Measurements from ENCODE around the gene COL1A2.

Gene COL1A2

GRCh38 chr7:94394437-94395140, at the start of gene COL1A2:
TSS of gene COL1A2 (plus strand) at chr7:94394895. CDS start at chr7:94395032, 137 bp downstream.
- no peaks in the 10 kb centered on the region for H3K36me3 ChIP-seq (ENCODE audit: control insufficient read depth, insufficient read depth, low read length)
- H3K9me3 ChIP-seq (ENCODE audit: control insufficient read depth, low read length) = no peaks in the 10 kb centered on the region
- peak within 1 kb of the TSS; percentile 64 for H3K9ac ChIP-seq (ENCODE audit: low read length)
- peak within 1 kb of the TSS; percentile 29 for H3K4me3 ChIP-seq (ENCODE audit: low read length)
- H3K4me1 ChIP-seq (ENCODE audit: control insufficient read depth, insufficient read depth, low read length) = no peaks in the 10 kb centered on the region
- peaks cover 14% of the 10 kb centered on the region for H3K27me3 ChIP-seq (ENCODE audit: control insufficient read depth, insufficient read depth, low read length)

- Histone ChIP-seq H3K4me3 (ENCODE audit: low read length) (no peak overlapping the region), H3K4me1 (ENCODE audit: control insufficient read depth, insufficient read depth, low read length) (no peaks in the 10 kb centered on the region), H3K9me3 (ENCODE audit: control insufficient read depth, low read length) (no peaks in the 10 kb centered on the region), H3K9ac (ENCODE audit: low read length) (no peak overlapping the region), H3K27me3 (ENCODE audit: control insufficient read depth, insufficient read depth, low read length) (no peaks in the 10 kb centered on the region), H3K36me3 (ENCODE audit: control insufficient read depth, insufficient read depth, low read length) (no peaks in the 10 kb centered on the region)
Measured at GRCh38 chr7:94345907-94346306, 48.8 kb upstream of the COL1A2 start.

DNA sequence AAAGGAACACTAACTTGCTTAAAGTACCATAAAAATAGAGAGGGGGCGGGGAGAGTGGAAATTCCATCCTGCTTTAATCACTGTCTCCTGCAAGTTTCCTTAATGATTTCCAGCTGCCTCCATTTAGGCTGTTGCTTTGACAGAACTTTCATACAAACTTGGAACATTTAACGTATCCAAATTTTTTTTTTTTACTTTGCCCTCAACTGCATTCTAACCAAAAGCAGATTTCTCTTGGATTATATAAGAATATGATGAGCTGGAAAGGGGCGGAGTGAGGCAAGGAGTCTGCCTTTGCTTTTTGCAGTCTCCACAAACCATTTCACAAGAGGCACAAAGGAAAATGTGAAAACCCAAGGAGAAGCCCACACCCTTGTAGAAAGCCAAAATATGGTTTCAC, 46.6 kb upstream of the COL1A2 start:
- H3K4me3 ChIP-seq (ENCODE audit: low read length) = no peak overlapping the region
- H3K27me3 ChIP-seq (ENCODE audit: control insufficient read depth, insufficient read depth, low read length) = no peaks in the 10 kb centered on the region
- H3K9me3 ChIP-seq (ENCODE audit: control insufficient read depth, low read length) = no peaks in the 10 kb centered on the region
- H3K4me1 ChIP-seq (ENCODE audit: control insufficient read depth, insufficient read depth, low read length) = no peaks in the 10 kb centered on the region
- no peak overlapping the region for H3K9ac ChIP-seq (ENCODE audit: low read length)
- no peaks in the 10 kb centered on the region for H3K36me3 ChIP-seq (ENCODE audit: control insufficient read depth, insufficient read depth, low read length)

DNA sequence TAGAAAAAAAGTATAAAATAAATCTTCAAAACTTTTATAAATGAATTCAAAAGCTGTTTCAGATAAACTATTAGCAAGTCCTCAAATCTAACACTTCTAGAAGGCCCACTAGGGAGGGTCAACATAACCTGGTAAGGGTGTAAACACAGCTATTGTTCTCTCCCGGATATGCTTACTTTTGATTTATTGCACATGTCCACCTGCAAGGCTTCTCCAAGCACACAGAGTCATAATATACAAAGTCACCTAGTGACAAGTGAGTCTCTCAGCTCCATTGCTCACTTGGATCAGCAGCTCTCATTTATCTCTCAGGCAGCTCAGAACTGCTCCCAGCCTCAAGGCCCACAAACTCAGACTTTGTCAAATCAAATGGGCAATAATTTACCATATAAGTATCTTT, 44.0 kb upstream of the COL1A2 start:
- Histone ChIP-seq H3K36me3 (ENCODE audit: control insufficient read depth, insufficient read depth, low read length) (no peaks in the 10 kb centered on the region), H3K9me3 (ENCODE audit: control insufficient read depth, low read length) (no peaks in the 10 kb centered on the region), H3K9ac (ENCODE audit: low read length) (no peak overlapping the region), H3K4me1 (ENCODE audit: control insufficient read depth, insufficient read depth, low read length) (no peaks in the 10 kb centered on the region), H3K27me3 (ENCODE audit: control insufficient read depth, insufficient read depth, low read length) (no peaks in the 10 kb centered on the region), H3K4me3 (ENCODE audit: low read length) (no peak overlapping the region)

DNA sequence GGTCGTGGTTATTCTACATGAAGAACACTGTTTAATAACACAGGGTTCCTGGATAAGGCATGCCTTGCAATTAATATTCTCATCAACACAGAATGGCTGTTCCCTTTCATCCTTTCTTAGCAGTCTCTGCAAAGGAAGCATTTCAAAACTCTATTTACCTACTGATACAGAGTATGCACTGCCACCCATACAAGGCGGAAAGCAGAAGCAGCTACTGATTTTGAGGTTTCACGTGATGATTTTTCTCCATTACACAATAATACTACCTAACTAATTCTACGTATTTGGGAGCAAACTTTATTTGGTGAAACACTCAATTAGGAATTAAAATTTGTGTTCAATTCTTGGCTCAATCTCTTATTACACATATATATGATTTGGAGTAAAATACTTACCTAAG, 43.0 kb upstream of the COL1A2 start:
- H3K4me1 ChIP-seq (ENCODE audit: control insufficient read depth, insufficient read depth, low read length) = no peaks in the 10 kb centered on the region
- no peaks in the 10 kb centered on the region for H3K9me3 ChIP-seq (ENCODE audit: control insufficient read depth, low read length)
- no peak overlapping the region for H3K4me3 ChIP-seq (ENCODE audit: low read length)
- H3K9ac ChIP-seq (ENCODE audit: low read length) = no peak overlapping the region
- H3K27me3 ChIP-seq (ENCODE audit: control insufficient read depth, insufficient read depth, low read length) = no peaks in the 10 kb centered on the region
- H3K36me3 ChIP-seq (ENCODE audit: control insufficient read depth, insufficient read depth, low read length) = no peaks in the 10 kb centered on the region

DNA sequence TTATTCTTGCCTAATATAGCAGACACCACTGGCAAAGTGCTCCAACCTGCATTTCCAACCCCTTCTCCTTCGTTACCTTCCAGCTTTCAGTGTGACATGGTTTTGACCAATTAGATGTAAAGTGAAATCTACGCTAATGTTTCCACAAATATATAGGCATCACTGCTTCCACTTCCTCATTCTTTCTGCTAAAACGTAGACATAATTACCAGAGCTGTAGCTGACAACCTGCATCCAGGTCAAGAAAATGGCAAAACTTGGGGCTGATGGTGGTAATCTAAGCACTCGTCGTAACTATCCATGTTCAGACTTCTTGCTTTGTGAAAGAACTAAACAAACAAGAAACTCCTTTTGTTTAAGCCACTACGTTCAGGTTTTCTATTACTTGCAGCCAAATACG, 41.8 kb upstream of the COL1A2 start:
- no peaks in the 10 kb centered on the region for H3K27me3 ChIP-seq (ENCODE audit: control insufficient read depth, insufficient read depth, low read length)
- H3K36me3 ChIP-seq (ENCODE audit: control insufficient read depth, insufficient read depth, low read length) = no peaks in the 10 kb centered on the region
- H3K4me1 ChIP-seq (ENCODE audit: control insufficient read depth, insufficient read depth, low read length) = no peaks in the 10 kb centered on the region
- no peak overlapping the region for H3K9ac ChIP-seq (ENCODE audit: low read length)
- H3K4me3 ChIP-seq (ENCODE audit: low read length) = no peak overlapping the region
- H3K9me3 ChIP-seq (ENCODE audit: control insufficient read depth, low read length) = no peaks in the 10 kb centered on the region

GRCh38 chr7:94354953-94355352, 39.7 kb upstream of the COL1A2 start:
- Histone ChIP-seq H3K4me1 (ENCODE audit: control insufficient read depth, insufficient read depth, low read length) (no peaks in the 10 kb centered on the region), H3K4me3 (ENCODE audit: low read length) (no peak overlapping the region), H3K9ac (ENCODE audit: low read length) (no peak overlapping the region), H3K27me3 (ENCODE audit: control insufficient read depth, insufficient read depth, low read length) (no peaks in the 10 kb centered on the region), H3K36me3 (ENCODE audit: control insufficient read depth, insufficient read depth, low read length) (no peaks in the 10 kb centered on the region), H3K9me3 (ENCODE audit: control insufficient read depth, low read length) (no peaks in the 10 kb centered on the region)

DNA sequence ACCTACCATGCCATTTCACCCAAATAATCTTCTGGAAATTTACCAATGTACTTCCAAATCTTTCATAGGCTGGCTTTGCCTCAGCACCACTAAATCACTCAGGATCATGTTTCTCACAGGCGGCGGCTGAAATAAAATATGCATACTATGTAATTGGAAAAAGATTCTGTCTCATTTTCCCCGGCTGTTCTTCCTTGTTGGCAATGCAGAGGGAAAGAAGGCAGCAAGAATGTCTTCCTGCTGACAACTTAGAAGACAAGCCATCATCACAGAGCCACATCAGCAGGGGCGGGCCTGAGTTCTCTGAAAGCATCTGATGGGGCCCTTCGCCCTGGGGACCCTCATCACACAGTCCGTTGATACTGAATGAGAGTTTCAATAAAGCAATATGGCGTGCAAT, 39.2 kb upstream of the COL1A2 start:
- H3K27me3 ChIP-seq (ENCODE audit: control insufficient read depth, insufficient read depth, low read length) = no peaks in the 10 kb centered on the region
- no peaks in the 10 kb centered on the region for H3K9me3 ChIP-seq (ENCODE audit: control insufficient read depth, low read length)
- H3K4me1 ChIP-seq (ENCODE audit: control insufficient read depth, insufficient read depth, low read length) = no peaks in the 10 kb centered on the region
- H3K9ac ChIP-seq (ENCODE audit: low read length) = no peak overlapping the region
- no peaks in the 10 kb centered on the region for H3K36me3 ChIP-seq (ENCODE audit: control insufficient read depth, insufficient read depth, low read length)
- H3K4me3 ChIP-seq (ENCODE audit: low read length) = no peak overlapping the region

GRCh38 chr7:94357076-94357475, 37.6 kb upstream of the COL1A2 start:
- Histone ChIP-seq H3K27me3 (ENCODE audit: control insufficient read depth, insufficient read depth, low read length) (no peaks in the 10 kb centered on the region), H3K36me3 (ENCODE audit: control insufficient read depth, insufficient read depth, low read length) (no peaks in the 10 kb centered on the region), H3K4me1 (ENCODE audit: control insufficient read depth, insufficient read depth, low read length) (no peaks in the 10 kb centered on the region), H3K4me3 (ENCODE audit: low read length) (no peak overlapping the region), H3K9me3 (ENCODE audit: control insufficient read depth, low read length) (no peaks in the 10 kb centered on the region), H3K9ac (ENCODE audit: low read length) (no peak overlapping the region)

GRCh38 chr7:94360926-94361325, 33.8 kb upstream of the COL1A2 start:
- Histone ChIP-seq H3K4me1 (ENCODE audit: control insufficient read depth, insufficient read depth, low read length) (no peaks in the 10 kb centered on the region), H3K9ac (ENCODE audit: low read length) (no peak overlapping the region), H3K27me3 (ENCODE audit: control insufficient read depth, insufficient read depth, low read length) (no peaks in the 10 kb centered on the region), H3K9me3 (ENCODE audit: control insufficient read depth, low read length) (no peaks in the 10 kb centered on the region), H3K4me3 (ENCODE audit: low read length) (no peak overlapping the region), H3K36me3 (ENCODE audit: control insufficient read depth, insufficient read depth, low read length) (no peaks in the 10 kb centered on the region)

GRCh38 chr7:94362276-94362675, 32.4 kb upstream of the COL1A2 start:
- no peak overlapping the region for H3K4me3 ChIP-seq (ENCODE audit: low read length)
- no peaks in the 10 kb centered on the region for H3K9me3 ChIP-seq (ENCODE audit: control insufficient read depth, low read length)
- no peaks in the 10 kb centered on the region for H3K27me3 ChIP-seq (ENCODE audit: control insufficient read depth, insufficient read depth, low read length)
- no peaks in the 10 kb centered on the region for H3K4me1 ChIP-seq (ENCODE audit: control insufficient read depth, insufficient read depth, low read length)
- no peak overlapping the region for H3K9ac ChIP-seq (ENCODE audit: low read length)
- no peaks in the 10 kb centered on the region for H3K36me3 ChIP-seq (ENCODE audit: control insufficient read depth, insufficient read depth, low read length)

- H3K4me1 ChIP-seq (ENCODE audit: control insufficient read depth, insufficient read depth, low read length) = no peaks in the 10 kb centered on the region
- H3K36me3 ChIP-seq (ENCODE audit: control insufficient read depth, insufficient read depth, low read length) = no peaks in the 10 kb centered on the region
- H3K9me3 ChIP-seq (ENCODE audit: control insufficient read depth, low read length) = no peaks in the 10 kb centered on the region
- no peaks in the 10 kb centered on the region for H3K27me3 ChIP-seq (ENCODE audit: control insufficient read depth, insufficient read depth, low read length)
- H3K4me3 ChIP-seq (ENCODE audit: low read length) = no peak overlapping the region
- no peak overlapping the region for H3K9ac ChIP-seq (ENCODE audit: low read length)
Measured at GRCh38 chr7:94364816-94365215, 29.9 kb upstream of the COL1A2 start.

DNA sequence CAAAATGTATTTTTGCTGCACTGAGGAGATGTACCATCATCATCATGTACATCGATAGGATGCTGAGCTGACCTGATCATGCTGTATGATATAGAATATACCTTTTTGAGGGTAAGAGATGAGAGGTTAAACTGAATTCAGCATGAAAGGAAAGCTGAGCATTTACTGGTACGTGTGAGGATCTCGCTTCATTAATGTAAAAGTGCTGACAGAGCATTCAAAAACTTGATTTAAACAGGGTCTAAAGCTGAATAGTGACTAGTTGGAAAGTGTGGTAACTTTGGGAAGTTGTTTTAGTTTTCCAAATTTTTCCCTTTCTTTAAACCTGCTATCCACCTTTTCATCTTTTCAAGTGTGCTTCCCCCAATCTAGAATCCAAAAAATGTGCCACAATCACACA, 28.5 kb upstream of the COL1A2 start:
- no peak overlapping the region for H3K4me3 ChIP-seq (ENCODE audit: low read length)
- no peaks in the 10 kb centered on the region for H3K9me3 ChIP-seq (ENCODE audit: control insufficient read depth, low read length)
- no peaks in the 10 kb centered on the region for H3K36me3 ChIP-seq (ENCODE audit: control insufficient read depth, insufficient read depth, low read length)
- no peaks in the 10 kb centered on the region for H3K4me1 ChIP-seq (ENCODE audit: control insufficient read depth, insufficient read depth, low read length)
- H3K27me3 ChIP-seq (ENCODE audit: control insufficient read depth, insufficient read depth, low read length) = no peaks in the 10 kb centered on the region
- no peak overlapping the region for H3K9ac ChIP-seq (ENCODE audit: low read length)
